Neural progenitor cell (in vitro differentiated cells): ENCODE results near the gene NSMCE4A. TPM values are rescaled to one million over a fixed set of nuclear protein-coding genes. Genes with fewer than 3 reads are reported as not detected.

Experiments
- DNase-seq: peaks from one replicate; pipeline ENCODE4 v3.0.0-alpha.2; 2016; ENCODE audit warnings: low spot score
- H2AFZ ChIP-seq: fragments of 200-600 bp; sonication (generic); replicated peaks from 2 replicates; pipeline ENCODE4 v1.6.1; 2016; ENCODE audit warnings: antibody characterized with exemption
- H3F3A ChIP-seq: fragments of 200-600 bp; sonication (generic); 2 replicates; pipeline ENCODE4 v1.6.1; 2016; ENCODE audit warnings: antibody characterized with exemption, low read depth
- H3K27ac ChIP-seq: fragments of 200-600 bp; sonication (generic); 2 replicates; pipeline ENCODE4 v1.5.1; 2016; ENCODE audit warnings: mild to moderate bottlenecking
- H3K27me3 ChIP-seq: fragments of 200-600 bp; sonication (generic); 2 replicates; pipeline ENCODE4 v1.6.1; 2016; ENCODE audit warnings: mild to moderate bottlenecking, moderate library complexity
- H3K36me3 ChIP-seq: fragments of 200-600 bp; sonication (generic); 2 replicates; pipeline ENCODE4 v1.5.1; 2016
- H3K4me1 ChIP-seq: fragments of 200-600 bp; sonication (generic); 2 replicates; pipeline ENCODE4 v1.6.1; 2016; ENCODE audit warnings: mixed run types
- H3K4me2 ChIP-seq: fragments of 200-600 bp; sonication (generic); 2 replicates; pipeline ENCODE4 v1.6.1; 2016
- H3K4me3 ChIP-seq: fragments of 200-600 bp; sonication (generic); 2 replicates; pipeline ENCODE4 v1.5.1; 2016
- H3K79me2 ChIP-seq: fragments of 200-600 bp; sonication (generic); 2 replicates; pipeline ENCODE4 v1.6.1; 2016; ENCODE audit warnings: low read depth
- H3K9ac ChIP-seq: fragments of 200-600 bp; sonication (generic); 2 replicates; pipeline ENCODE4 v1.6.1; 2016
- H3K9me3 ChIP-seq: fragments of 200-600 bp; sonication (generic); 2 replicates; pipeline ENCODE4 v1.5.1; 2016; ENCODE audit warnings: low read depth
- H4K20me1 ChIP-seq: fragments of 200-600 bp; sonication (generic); 2 replicates; pipeline ENCODE4 v1.6.1; 2016; ENCODE audit warnings: low read depth
- H3K27ac Mint-ChIP-seq: 3 replicates; pipeline ENCODE4 v1.8.0; 2021; ENCODE audit warnings: mixed read lengths
- H3K27me3 Mint-ChIP-seq: 2 replicates; pipeline ENCODE4 v1.8.0; 2022; ENCODE audit warnings: low read depth, mild to moderate bottlenecking, inconsistent platforms, moderate library complexity, mixed read lengths; ENCODE audit not compliant: insufficient read depth
- H3K36me3 Mint-ChIP-seq: 3 replicates; pipeline ENCODE4 v1.8.0; 2021; ENCODE audit warnings: mixed read lengths
- H3K4me1 Mint-ChIP-seq: 3 replicates; pipeline ENCODE4 v1.8.0; 2021; ENCODE audit warnings: mixed read lengths
- H3K4me3 Mint-ChIP-seq: 3 replicates; pipeline ENCODE4 v1.8.0; 2021; ENCODE audit warnings: mild to moderate bottlenecking, moderate library complexity, mixed read lengths
- H3K9me3 Mint-ChIP-seq: 3 replicates; pipeline ENCODE4 v1.8.0; 2020; ENCODE audit warnings: mixed read lengths
- CTCF ChIP-seq: fragments of 200-600 bp; sonication (generic); IDR thresholded peaks from 2 replicates; pipeline ENCODE4 v1.5.1; 2017; ENCODE audit warnings: antibody characterized with exemption, mild to moderate bottlenecking
- EZH2 ChIP-seq: fragments of 200-600 bp; sonication (generic); IDR thresholded peaks from 2 replicates; pipeline ENCODE4 v1.6.1; 2017; ENCODE audit warnings: antibody characterized with exemption, mild to moderate bottlenecking, moderate library complexity
- EZH2phosphoT487 ChIP-seq: fragments of 200-600 bp; sonication (generic); IDR thresholded peaks from 2 replicates; pipeline ENCODE4 v1.6.1; 2017; ENCODE audit warnings: antibody characterized with exemption
- total RNA-seq: library from RNA; depleted of rRNA; stranded (reverse); fragments of >200 nt; gene quantifications from 2 replicates; pipeline ENCODE4 v1.2.3, GENCODE V29; 2015; ENCODE audit warnings: low replicate concordance

NSMCE4A gene
- total RNA-seq, 1 donor from 2014 or later: 223 TPM

GRCh38 chr10:121952226-121952625 lies 22.8 kb downstream of the NSMCE4A start:
- Histone ChIP-seq H3K36me3 (peaks cover 3% of the 10 kb centered on the region), H3K9ac (no peak overlapping the region), H3K4me3 (no peak overlapping the region), H4K20me1 (no peaks in the 10 kb centered on the region), H3F3A (peaks cover 14% of the 10 kb centered on the region), H3K79me2 (no peaks in the 10 kb centered on the region), H3K4me1 (peaks cover 12% of the 10 kb centered on the region), H2AFZ (no peak overlapping the region), H3K9me3 (no peaks in the 10 kb centered on the region), H3K4me2 (no peak overlapping the region), H3K27ac (no peak overlapping the region), H3K27me3 (no peaks in the 10 kb centered on the region)
- TF ChIP-seq EZH2: no peak
- no peak for TF ChIP-seq EZH2phosphoT487
- no peak for TF ChIP-seq CTCF
- peaks cover 12% of the 10 kb centered on the region for H3K4me1 Mint-ChIP-seq
- H3K4me3 Mint-ChIP-seq: no peak overlapping the region
- no peak for DNase-seq
- no peak overlapping the region for H3K27ac Mint-ChIP-seq
- H3K9me3 Mint-ChIP-seq: no peaks in the 10 kb centered on the region
- H3K36me3 Mint-ChIP-seq: peaks cover 30% of the 10 kb centered on the region
- H3K27me3 Mint-ChIP-seq: no peaks in the 10 kb centered on the region

GRCh38 chr10:121949451-121949850 lies 25.6 kb downstream of the NSMCE4A start:
- no peak overlapping the region for H3K27ac ChIP-seq

GRCh38 chr10:121949049-121949448 lies 26.0 kb downstream of the NSMCE4A start:
- Mint-ChIP-seq H3K9me3 (no peaks in the 10 kb centered on the region), H3K27me3 (no peaks in the 10 kb centered on the region), H3K27ac (no peak overlapping the region), H3K4me3 (no peak overlapping the region), H3K36me3 (peaks cover 15% of the 10 kb centered on the region), H3K4me1 (peaks cover 12% of the 10 kb centered on the region)
- no peak for DNase-seq
- Histone ChIP-seq H3K4me1 (peaks cover 12% of the 10 kb centered on the region), H3K27ac (no peak overlapping the region), H3K79me2 (no peaks in the 10 kb centered on the region), H3K4me2 (no peak overlapping the region), H2AFZ (no peak overlapping the region), H3K27me3 (no peaks in the 10 kb centered on the region), H3K9ac (no peak overlapping the region), H3K36me3 (no peaks in the 10 kb centered on the region), H3K9me3 (no peaks in the 10 kb centered on the region), H3F3A (peaks cover 14% of the 10 kb centered on the region), H4K20me1 (no peaks in the 10 kb centered on the region), H3K4me3 (no peak overlapping the region)
- TF ChIP-seq EZH2 (no peak), EZH2phosphoT487 (no peak), CTCF (no peak)

More at GRCh38 chr10:121949451-121949850, 25.6 kb downstream of the NSMCE4A start:
- Mint-ChIP-seq H3K4me3 (no peak overlapping the region), H3K27me3 (no peaks in the 10 kb centered on the region), H3K4me1 (peaks cover 12% of the 10 kb centered on the region), H3K9me3 (no peaks in the 10 kb centered on the region), H3K27ac (no peak overlapping the region), H3K36me3 (peaks cover 15% of the 10 kb centered on the region)
- Histone ChIP-seq H3K9me3 (no peaks in the 10 kb centered on the region), H3K36me3 (no peaks in the 10 kb centered on the region), H3K27me3 (no peaks in the 10 kb centered on the region), H2AFZ (no peak overlapping the region), H3F3A (peaks cover 14% of the 10 kb centered on the region), H3K4me2 (no peak overlapping the region), H3K9ac (no peak overlapping the region), H3K4me3 (no peak overlapping the region), H3K79me2 (no peaks in the 10 kb centered on the region), H3K4me1 (peaks cover 12% of the 10 kb centered on the region), H4K20me1 (no peaks in the 10 kb centered on the region)
- peak; percentile 18 for DNase-seq
- TF ChIP-seq CTCF (no peak), EZH2phosphoT487 (no peak), EZH2 (no peak)
